MCF 10A (cell line): Measurements from ENCODE around the gene ARSH. TPM values are rescaled to one million over a fixed set of nuclear protein-coding genes. Genes with fewer than 3 reads are reported as not detected.
"Not testable (repeated sequence)": the region's sequence is repeated elsewhere in the genome, so short reads cannot be mapped to it uniquely, and the experiment has no call there.

Source experiments
- BruUV-seq: library from RNA; stranded (reverse); fragments of 400-500 nt; replicated peaks from 2 replicates; lab custom pipeline; 2021; lab: Mats Ljungman, UMichigan
- CTCF ChIA-PET: fragments of 300-600 bp; sonication (Branson Sonifier 250); formaldehyde crosslinking; extraction: SDS; loops from one replicate; lab custom pipeline; 2021; ENCODE audit warnings: antibody characterized with exemption, inconsistent platforms; lab: Yijun Ruan, JAX
- POLR2A ChIA-PET: fragments of 300-600, 350-650 bp; sonication (Branson Sonifier 250); formaldehyde crosslinking; extraction: SDS; loops from one replicate; lab custom pipeline; 2020; ENCODE audit warnings: antibody characterized with exemption, inconsistent platforms; lab: Yijun Ruan, JAX
- DNase-seq: peaks from one replicate; pipeline ENCODE4 v3.0.0-alpha.2; 2018; ENCODE audit not compliant: unreplicated experiment
- H3K27ac Mint-ChIP-seq: one replicate; pipeline ENCODE4 v1.8.0; 2022; ENCODE audit warnings: mild to moderate bottlenecking, low read depth, mixed read lengths; ENCODE audit not compliant: unreplicated experiment
- H3K27me3 Mint-ChIP-seq: one replicate; pipeline ENCODE4 v1.8.0; 2022; ENCODE audit warnings: mixed read lengths; ENCODE audit not compliant: insufficient read depth, unreplicated experiment
- H3K36me3 Mint-ChIP-seq: one replicate; pipeline ENCODE4 v1.8.0; 2022; ENCODE audit warnings: mild to moderate bottlenecking, moderate library complexity, mixed read lengths; ENCODE audit not compliant: insufficient read depth, unreplicated experiment
- H3K4me1 Mint-ChIP-seq: one replicate; pipeline ENCODE4 v1.8.0; 2022; ENCODE audit warnings: mixed read lengths; ENCODE audit not compliant: insufficient read depth, unreplicated experiment
- H3K4me3 Mint-ChIP-seq: one replicate; pipeline ENCODE4 v1.8.0; 2022; ENCODE audit warnings: mild to moderate bottlenecking, moderate library complexity, mixed read lengths; ENCODE audit not compliant: unreplicated experiment
- H3K9me3 Mint-ChIP-seq: one replicate; pipeline ENCODE4 v1.8.0; 2022; ENCODE audit warnings: mixed read lengths; ENCODE audit not compliant: unreplicated experiment
- intact Hi-C: fragments of 100-400 bp; cut with micrococcal nuclease; formaldehyde crosslinking; loops from 2 replicates; pipeline ENCODE4 v1.14.1; 2022
- total RNA-seq: library from RNA; stranded (reverse); gene quantifications from 2 replicates; pipeline ENCODE4 v1.2.3, GENCODE V29; 2022
- TF ChIP-seq, protein P1 (sequence below): fragments of 200-600 bp; IDR thresholded peaks from one replicate; pipeline ENCODE4 v1.8.0; 2022; ENCODE audit warnings: antibody characterized with exemption, mild to moderate bottlenecking; ENCODE audit not compliant: unreplicated experiment

The ARSH gene
- total RNA-seq, 1 experiment from 2014 or later: not detected

DNA sequence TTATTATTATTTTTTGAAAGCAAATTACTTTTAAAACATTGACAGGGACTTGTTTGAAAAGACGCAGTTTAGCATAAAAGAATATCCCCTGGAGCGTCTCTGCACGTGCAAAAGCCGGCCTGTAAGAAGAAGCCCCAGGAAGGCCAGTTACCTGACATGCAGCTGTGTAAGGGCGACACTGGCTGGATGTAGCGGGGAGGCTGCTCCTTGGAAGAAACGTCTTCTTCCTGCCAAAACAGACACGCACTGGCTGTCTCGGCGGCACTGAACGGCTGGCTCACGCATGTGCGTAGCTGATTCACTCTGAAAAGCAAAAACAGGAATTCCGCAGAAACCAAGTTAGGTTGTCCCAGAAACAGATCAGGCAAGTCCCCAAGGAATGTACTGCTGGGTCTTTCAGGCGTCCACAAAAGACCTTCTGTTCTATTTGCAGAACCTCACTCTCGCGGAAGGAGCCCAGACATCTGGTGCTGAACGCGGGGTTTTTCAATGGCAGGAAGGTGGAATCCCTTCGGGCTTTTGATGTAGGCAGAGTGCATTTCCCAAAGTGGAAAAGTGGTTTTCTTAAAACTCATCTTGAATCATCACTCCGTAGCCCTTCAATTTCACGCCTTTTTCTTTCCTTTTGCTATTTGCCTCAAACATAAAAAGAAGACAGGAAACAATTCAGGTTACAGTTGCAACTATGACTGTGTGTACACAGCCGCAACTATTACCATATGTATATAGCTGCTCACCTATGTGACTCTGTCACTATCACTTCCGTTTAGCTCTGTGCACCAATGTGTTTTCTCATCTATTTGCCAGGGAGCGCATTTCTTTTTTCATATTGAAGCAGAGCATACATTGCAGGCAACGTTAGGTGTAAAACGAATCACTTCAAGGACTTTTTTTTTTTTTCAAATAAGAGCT lies 38.1 kb upstream of the ARSH start:
- TF ChIP-seq, protein P1, sequence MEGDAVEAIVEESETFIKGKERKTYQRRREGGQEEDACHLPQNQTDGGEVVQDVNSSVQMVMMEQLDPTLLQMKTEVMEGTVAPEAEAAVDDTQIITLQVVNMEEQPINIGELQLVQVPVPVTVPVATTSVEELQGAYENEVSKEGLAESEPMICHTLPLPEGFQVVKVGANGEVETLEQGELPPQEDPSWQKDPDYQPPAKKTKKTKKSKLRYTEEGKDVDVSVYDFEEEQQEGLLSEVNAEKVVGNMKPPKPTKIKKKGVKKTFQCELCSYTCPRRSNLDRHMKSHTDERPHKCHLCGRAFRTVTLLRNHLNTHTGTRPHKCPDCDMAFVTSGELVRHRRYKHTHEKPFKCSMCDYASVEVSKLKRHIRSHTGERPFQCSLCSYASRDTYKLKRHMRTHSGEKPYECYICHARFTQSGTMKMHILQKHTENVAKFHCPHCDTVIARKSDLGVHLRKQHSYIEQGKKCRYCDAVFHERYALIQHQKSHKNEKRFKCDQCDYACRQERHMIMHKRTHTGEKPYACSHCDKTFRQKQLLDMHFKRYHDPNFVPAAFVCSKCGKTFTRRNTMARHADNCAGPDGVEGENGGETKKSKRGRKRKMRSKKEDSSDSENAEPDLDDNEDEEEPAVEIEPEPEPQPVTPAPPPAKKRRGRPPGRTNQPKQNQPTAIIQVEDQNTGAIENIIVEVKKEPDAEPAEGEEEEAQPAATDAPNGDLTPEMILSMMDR: no peak
- peaks cover 5% of the 10 kb centered on the region for H3K4me1 Mint-ChIP-seq
- peak; percentile 32 for DNase-seq
- peak overlapping the region; percentile 59 for H3K4me3 Mint-ChIP-seq
- POLR2A ChIA-PET: no interaction called here
- intact Hi-C loops: no loop called here
- H3K9me3 Mint-ChIP-seq: no peaks in the 10 kb centered on the region
- BruUV-seq: no TSS peak
- no peak overlapping the region for H3K27ac Mint-ChIP-seq
- peaks cover 10% of the 10 kb centered on the region for H3K27me3 Mint-ChIP-seq
- no peaks in the 10 kb centered on the region for H3K36me3 Mint-ChIP-seq
- CTCF ChIA-PET: interaction anchor here (0.6 to 0.7 kb wide), 2 partner anchors 103 to 350 kb away, joined by 3 to 6 read pairs; no protein-coding TSS in a partner anchor

DNA sequence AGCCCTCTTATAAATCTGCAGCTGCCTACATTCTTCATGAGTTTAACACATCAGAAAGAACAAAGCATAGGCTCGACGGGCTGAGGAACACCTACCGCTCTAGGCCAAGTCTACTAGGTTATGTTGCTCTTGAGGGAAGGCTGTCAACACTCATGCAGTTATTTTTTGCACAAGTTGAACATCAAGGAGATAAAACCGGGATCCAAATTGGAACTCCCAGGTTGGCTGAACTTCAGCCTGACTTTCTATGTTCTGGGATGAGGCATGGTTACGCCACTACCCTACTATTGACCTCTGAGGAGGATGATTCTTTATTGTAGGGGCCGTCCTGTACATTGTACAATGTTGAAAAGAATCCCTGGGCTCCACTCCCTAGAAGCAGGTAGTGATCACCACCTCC lies 37.3 kb upstream of the ARSH start:
- H3K27ac Mint-ChIP-seq: no peak overlapping the region
- peaks cover 10% of the 10 kb centered on the region for H3K27me3 Mint-ChIP-seq
- no peaks in the 10 kb centered on the region for H3K9me3 Mint-ChIP-seq
- H3K4me1 Mint-ChIP-seq: peaks cover 3% of the 10 kb centered on the region
- intact Hi-C loops: no loop called here
- no peak for DNase-seq
- CTCF ChIA-PET: no interaction called here
- no peak overlapping the region for H3K4me3 Mint-ChIP-seq
- no peaks in the 10 kb centered on the region for H3K36me3 Mint-ChIP-seq
- POLR2A ChIA-PET: no interaction called here
- TF ChIP-seq, protein P1: no peak
- BruUV-seq: no TSS peak

GRCh38 chrX:2972391-2972790 lies 34.0 kb upstream of the ARSH start:
- BruUV-seq: no TSS peak
- CTCF ChIA-PET: no interaction called here
- POLR2A ChIA-PET: no interaction called here
- no peak for DNase-seq
- Mint-ChIP-seq H3K4me1 (no peaks in the 10 kb centered on the region), H3K9me3 (no peaks in the 10 kb centered on the region), H3K36me3 (no peaks in the 10 kb centered on the region), H3K27ac (no peak overlapping the region), H3K27me3 (peaks cover 10% of the 10 kb centered on the region), H3K4me3 (no peak overlapping the region)
- TF ChIP-seq, protein P1: no peak
- intact Hi-C loops: no loop called here

- TF ChIP-seq, protein P1: no peak
- Mint-ChIP-seq H3K36me3 (no peaks in the 10 kb centered on the region), H3K27ac (no peak overlapping the region), H3K9me3 (no peaks in the 10 kb centered on the region), H3K4me1 (no peaks in the 10 kb centered on the region), H3K4me3 (no peak overlapping the region), H3K27me3 (peaks cover 5% of the 10 kb centered on the region)
- no peak for DNase-seq
- intact Hi-C loops: no loop called here
- ChIA-PET CTCF (no interaction called here), POLR2A (no interaction called here)
- BruUV-seq: no TSS peak
Measured at GRCh38 chrX:2974961-2975360, 31.4 kb upstream of the ARSH start.

GRCh38 chrX:2978639-2979038 lies 27.7 kb upstream of the ARSH start:
- H3K4me3 Mint-ChIP-seq, H3K9me3 Mint-ChIP-seq, H3K4me1 Mint-ChIP-seq, H3K27ac Mint-ChIP-seq, BruUV-seq, H3K36me3 Mint-ChIP-seq, intact Hi-C loops, DNase-seq, H3K27me3 Mint-ChIP-seq: not testable (repeated sequence)
- ChIA-PET POLR2A (interaction anchor here (0.7 kb wide), 1 partner anchor 141 kb away, joined by 3 read pairs; no protein-coding TSS in a partner anchor), CTCF (interaction anchor here (0.6 kb wide), 1 partner anchor 968 kb away, joined by 3 read pairs; no protein-coding TSS in a partner anchor)
